ENCODE results near the gene CTXND1.

DNA sequence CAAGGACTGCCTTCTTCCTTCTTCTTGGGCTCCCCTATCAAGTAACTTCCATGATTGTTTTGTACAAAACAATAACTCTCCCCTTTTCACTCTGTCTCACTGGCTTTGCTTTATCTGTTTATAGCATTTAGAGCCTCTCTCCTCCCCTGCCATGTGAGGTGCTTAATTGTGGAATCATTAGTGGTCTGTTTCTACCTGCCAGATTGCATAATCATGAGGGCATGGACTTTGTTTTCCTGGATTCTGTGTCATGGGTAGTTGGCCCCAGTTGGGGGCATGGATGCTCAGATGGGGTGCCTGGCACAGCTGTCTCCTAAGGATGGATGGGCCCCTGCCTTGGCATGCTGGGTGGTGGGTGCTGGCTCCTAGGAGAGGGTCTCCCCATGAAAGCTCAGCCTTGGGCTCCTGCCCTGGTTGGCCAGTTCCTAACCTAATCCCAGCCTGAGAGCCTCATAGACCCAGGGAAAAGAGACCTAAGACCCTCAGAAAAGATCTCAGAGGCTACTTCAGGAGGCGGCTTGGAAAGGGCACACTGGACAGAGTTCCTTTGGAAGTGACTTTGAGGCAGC, 8.0 kb upstream of the CTXND1 start:
- TF ChIP-seq POLR2A (IDR thresholded peaks at IDR 0.05; ENCODE audit: low read depth, low read length) (no peak), TAF1 (IDR thresholded peaks at IDR 0.05; ENCODE audit: borderline replicate concordance, low read depth, low read length) (no peak), POLR2AphosphoS5 (IDR thresholded peaks at IDR 0.05; ENCODE audit: low read depth, low read length) (no peak)

All from GM12892 (cell line).